ENCODE data around the gene YIPF2. TPM values are rescaled to one million over a fixed set of nuclear protein-coding genes. Genes with fewer than 3 reads are reported as not detected.

The YIPF2 gene
- total RNA-seq, 1 donor from 2014 or later = 47.2 TPM

GRCh38 chr19:10889880-10890279 is 38.6 kb downstream of the YIPF2 start:
- Mint-ChIP-seq H3K27ac (ENCODE audit: unreplicated experiment) (no peak overlapping the region), H3K9me3 (ENCODE audit: unreplicated experiment) (peaks cover 11% of the 10 kb centered on the region), H3K27me3 (ENCODE audit: unreplicated experiment) (peaks cover 2% of the 10 kb centered on the region), H3K36me3 (ENCODE audit: unreplicated experiment) (no peaks in the 10 kb centered on the region), H3K4me1 (ENCODE audit: low read depth, unreplicated experiment) (peaks cover 44% of the 10 kb centered on the region), H3K4me3 (ENCODE audit: unreplicated experiment) (no peak overlapping the region)
- DNase-seq = no peak
- TF ChIP-seq, protein P1, sequence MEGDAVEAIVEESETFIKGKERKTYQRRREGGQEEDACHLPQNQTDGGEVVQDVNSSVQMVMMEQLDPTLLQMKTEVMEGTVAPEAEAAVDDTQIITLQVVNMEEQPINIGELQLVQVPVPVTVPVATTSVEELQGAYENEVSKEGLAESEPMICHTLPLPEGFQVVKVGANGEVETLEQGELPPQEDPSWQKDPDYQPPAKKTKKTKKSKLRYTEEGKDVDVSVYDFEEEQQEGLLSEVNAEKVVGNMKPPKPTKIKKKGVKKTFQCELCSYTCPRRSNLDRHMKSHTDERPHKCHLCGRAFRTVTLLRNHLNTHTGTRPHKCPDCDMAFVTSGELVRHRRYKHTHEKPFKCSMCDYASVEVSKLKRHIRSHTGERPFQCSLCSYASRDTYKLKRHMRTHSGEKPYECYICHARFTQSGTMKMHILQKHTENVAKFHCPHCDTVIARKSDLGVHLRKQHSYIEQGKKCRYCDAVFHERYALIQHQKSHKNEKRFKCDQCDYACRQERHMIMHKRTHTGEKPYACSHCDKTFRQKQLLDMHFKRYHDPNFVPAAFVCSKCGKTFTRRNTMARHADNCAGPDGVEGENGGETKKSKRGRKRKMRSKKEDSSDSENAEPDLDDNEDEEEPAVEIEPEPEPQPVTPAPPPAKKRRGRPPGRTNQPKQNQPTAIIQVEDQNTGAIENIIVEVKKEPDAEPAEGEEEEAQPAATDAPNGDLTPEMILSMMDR (IDR thresholded peaks at IDR 0.05; ENCODE audit: partially characterized antibody, unreplicated experiment) = no peak

- Mint-ChIP-seq H3K27ac (ENCODE audit: unreplicated experiment) (peak overlapping the region; percentile 96), H3K4me3 (ENCODE audit: unreplicated experiment) (peak overlapping the region; percentile 52), H3K4me1 (ENCODE audit: low read depth, unreplicated experiment) (peaks cover 35% of the 10 kb centered on the region), H3K27me3 (ENCODE audit: unreplicated experiment) (no peaks in the 10 kb centered on the region), H3K36me3 (ENCODE audit: unreplicated experiment) (no peaks in the 10 kb centered on the region), H3K9me3 (ENCODE audit: unreplicated experiment) (peaks cover 9% of the 10 kb centered on the region)
- TF ChIP-seq, protein P1 (IDR thresholded peaks at IDR 0.05; ENCODE audit: partially characterized antibody, unreplicated experiment) = no peak
- DNase-seq = peak; percentile 76
Measured at GRCh38 chr19:10888421-10888866, 40.0 kb downstream of the YIPF2 start.

GRCh38 chr19:10887616-10888367 is 40.6 kb downstream of the YIPF2 start:
- Mint-ChIP-seq H3K36me3 (ENCODE audit: unreplicated experiment) (no peaks in the 10 kb centered on the region), H3K4me3 (ENCODE audit: unreplicated experiment) (peak overlapping the region; percentile 52), H3K27me3 (ENCODE audit: unreplicated experiment) (no peaks in the 10 kb centered on the region), H3K4me1 (ENCODE audit: low read depth, unreplicated experiment) (peaks cover 37% of the 10 kb centered on the region), H3K9me3 (ENCODE audit: unreplicated experiment) (peaks cover 9% of the 10 kb centered on the region), H3K27ac (ENCODE audit: unreplicated experiment) (peak overlapping the region; percentile 96)
- TF ChIP-seq, protein P1 (IDR thresholded peaks at IDR 0.05; ENCODE audit: partially characterized antibody, unreplicated experiment) = no peak
- DNase-seq = no peak

DNA sequence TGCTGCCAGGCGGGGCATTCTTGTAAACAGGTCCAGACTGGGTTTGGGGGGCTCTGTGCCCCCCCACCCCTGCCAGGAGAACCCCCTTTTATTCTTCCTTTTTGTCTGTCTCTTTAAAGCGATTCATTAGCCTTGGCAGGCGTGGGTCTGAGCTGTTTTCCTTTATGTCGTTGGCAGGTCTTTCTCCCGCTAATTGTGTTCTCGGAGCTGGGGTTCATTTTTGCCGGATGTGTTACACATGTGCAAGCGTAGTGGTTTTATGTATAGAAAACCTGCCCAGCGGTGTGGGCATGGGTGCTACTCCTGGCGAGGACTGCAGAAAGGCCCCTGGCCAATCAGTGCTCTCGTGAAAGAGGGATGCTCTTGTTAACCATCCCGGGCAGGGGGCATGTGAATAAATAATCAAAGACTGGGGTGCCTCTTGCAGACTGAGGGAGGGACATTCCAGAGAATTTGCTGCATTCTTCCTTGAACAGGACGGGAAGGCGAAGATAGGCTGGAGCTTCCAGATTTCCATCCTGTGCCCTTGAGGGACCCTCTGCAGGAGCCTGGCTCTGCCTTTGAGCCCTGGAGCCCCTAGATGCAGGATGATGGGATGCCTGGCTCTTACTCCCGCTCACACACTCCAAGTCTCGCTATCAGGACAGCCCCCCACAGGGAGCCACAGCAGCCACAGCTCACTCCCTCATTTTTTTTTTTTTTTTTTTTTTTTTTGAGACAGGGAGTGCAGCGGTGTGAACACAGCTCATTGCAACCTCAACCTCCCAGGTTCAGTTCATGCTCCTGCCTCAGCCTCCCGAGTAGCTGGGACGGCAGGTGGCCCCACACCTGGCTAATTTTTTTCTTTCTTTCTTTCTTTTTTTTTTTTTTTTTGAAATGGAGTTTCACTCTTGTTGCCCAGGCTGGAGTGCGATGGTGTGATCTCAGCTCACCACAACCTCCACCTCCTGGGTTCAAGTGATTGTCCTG is 43.0 kb downstream of the YIPF2 start:
- DNase-seq = no peak
- TF ChIP-seq, protein P1 (IDR thresholded peaks at IDR 0.05; ENCODE audit: partially characterized antibody, unreplicated experiment) = no peak
- Mint-ChIP-seq H3K4me1 (ENCODE audit: low read depth, unreplicated experiment) (peaks cover 39% of the 10 kb centered on the region), H3K27ac (ENCODE audit: unreplicated experiment) (peak overlapping the region; percentile 73), H3K9me3 (ENCODE audit: unreplicated experiment) (peaks cover 14% of the 10 kb centered on the region), H3K27me3 (ENCODE audit: unreplicated experiment) (peaks cover 2% of the 10 kb centered on the region), H3K4me3 (ENCODE audit: unreplicated experiment) (peak overlapping the region; percentile 43), H3K36me3 (ENCODE audit: unreplicated experiment) (no peaks in the 10 kb centered on the region)
